Measurements from ENCODE around the gene ZNF317.

- TF ChIP-seq, protein P1, sequence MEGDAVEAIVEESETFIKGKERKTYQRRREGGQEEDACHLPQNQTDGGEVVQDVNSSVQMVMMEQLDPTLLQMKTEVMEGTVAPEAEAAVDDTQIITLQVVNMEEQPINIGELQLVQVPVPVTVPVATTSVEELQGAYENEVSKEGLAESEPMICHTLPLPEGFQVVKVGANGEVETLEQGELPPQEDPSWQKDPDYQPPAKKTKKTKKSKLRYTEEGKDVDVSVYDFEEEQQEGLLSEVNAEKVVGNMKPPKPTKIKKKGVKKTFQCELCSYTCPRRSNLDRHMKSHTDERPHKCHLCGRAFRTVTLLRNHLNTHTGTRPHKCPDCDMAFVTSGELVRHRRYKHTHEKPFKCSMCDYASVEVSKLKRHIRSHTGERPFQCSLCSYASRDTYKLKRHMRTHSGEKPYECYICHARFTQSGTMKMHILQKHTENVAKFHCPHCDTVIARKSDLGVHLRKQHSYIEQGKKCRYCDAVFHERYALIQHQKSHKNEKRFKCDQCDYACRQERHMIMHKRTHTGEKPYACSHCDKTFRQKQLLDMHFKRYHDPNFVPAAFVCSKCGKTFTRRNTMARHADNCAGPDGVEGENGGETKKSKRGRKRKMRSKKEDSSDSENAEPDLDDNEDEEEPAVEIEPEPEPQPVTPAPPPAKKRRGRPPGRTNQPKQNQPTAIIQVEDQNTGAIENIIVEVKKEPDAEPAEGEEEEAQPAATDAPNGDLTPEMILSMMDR (IDR thresholded peaks at IDR 0.05; ENCODE audit: insufficient read depth, low read length), result no peak
- TF ChIP-seq POLR2AphosphoS5 (IDR thresholded peaks at IDR 0.05; ENCODE audit: low read depth), result no peak
- TF ChIP-seq SPI1 (IDR thresholded peaks at IDR 0.05; ENCODE audit: borderline replicate concordance, low read depth), result no peak
These were observed 6.7 kb downstream of the ZNF317 start for GRCh38 chr19:9146882-9147281.
